Stimulated activated CD4-positive, alpha-beta T cell treated with anti-CD3 and anti-CD28 coated beads, Interleukin-15, amount 100 ng/mL, for 24 hours (primary cell): ENCODE results near the gene NOS1.

Source experiments
- DNase-seq: peaks from one replicate; pipeline ENCODE4 v3.0.0-alpha.2; 2020

NOS1 gene

DNA sequence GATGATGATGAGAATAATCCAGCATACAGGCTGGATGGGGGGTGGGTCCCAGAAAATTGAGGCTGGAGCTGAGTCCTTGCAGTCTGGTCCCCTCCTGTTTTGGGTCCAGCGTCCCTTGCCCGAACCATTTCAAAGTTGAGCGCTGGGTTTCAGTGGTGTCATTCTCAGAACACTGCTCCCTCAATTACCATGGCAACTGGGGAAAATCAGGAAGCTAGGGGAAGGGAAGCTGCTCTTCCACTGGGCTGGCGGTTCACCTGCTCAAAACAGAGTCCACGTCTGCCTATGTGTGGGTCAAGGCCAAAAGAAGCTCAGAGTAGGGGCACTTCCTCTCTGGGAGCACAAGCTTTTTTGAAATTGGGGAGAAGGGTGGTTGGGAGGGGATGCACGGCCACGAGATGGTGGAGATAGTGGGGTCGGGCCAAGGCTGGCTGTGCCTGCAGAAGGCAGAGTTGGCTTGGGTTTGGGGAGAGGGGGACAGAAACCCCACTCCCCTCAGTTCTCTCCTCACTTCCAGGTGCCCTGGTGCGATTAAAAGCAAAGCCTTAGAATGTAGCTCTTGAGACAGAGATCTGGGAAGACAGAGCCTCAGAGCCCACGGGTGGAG lies 1.7 kb upstream of the NOS1 start:
- DNase-seq: no peak

DNA sequence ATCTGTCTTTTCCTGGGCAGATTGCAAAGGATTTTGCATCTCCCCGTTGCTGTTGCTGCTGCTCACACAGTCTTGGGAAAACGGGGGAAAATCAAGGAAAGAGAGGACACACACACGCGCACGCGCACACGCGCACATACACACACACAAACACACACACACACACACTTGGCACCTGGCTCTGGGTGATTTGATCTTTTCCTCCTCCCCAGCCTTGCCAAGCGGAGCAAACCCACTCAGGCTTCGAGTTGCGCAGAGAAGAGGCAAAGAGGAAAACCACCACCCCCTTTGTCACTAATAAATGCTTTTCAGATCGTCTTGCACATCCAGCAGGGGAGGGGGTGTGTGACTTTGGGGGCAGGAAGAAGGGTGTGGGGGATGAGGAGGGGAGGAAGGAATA lies 965 bp upstream of the NOS1 start:
- no peak for DNase-seq

DNA sequence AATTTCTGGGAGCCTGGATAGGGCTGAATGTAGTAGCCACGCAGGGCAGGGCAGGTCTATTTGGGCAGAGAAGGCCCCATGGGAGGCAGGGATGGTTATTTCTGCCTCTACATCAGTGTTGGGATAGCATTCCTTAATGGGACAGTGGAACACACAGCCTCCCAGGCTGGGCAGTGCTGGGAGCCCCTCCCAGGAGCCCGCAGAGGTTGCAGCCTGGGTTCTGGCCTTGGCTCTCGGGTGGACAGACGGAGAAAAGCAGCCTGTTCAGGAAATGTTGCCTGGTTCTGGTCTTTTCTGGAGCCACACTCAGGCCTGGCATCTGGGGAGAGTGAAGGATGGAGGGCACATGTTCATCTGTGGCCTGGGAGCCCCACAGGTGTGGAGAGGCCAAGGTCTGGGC lies 479 bp upstream of the NOS1 start:
- no peak for DNase-seq

DNA sequence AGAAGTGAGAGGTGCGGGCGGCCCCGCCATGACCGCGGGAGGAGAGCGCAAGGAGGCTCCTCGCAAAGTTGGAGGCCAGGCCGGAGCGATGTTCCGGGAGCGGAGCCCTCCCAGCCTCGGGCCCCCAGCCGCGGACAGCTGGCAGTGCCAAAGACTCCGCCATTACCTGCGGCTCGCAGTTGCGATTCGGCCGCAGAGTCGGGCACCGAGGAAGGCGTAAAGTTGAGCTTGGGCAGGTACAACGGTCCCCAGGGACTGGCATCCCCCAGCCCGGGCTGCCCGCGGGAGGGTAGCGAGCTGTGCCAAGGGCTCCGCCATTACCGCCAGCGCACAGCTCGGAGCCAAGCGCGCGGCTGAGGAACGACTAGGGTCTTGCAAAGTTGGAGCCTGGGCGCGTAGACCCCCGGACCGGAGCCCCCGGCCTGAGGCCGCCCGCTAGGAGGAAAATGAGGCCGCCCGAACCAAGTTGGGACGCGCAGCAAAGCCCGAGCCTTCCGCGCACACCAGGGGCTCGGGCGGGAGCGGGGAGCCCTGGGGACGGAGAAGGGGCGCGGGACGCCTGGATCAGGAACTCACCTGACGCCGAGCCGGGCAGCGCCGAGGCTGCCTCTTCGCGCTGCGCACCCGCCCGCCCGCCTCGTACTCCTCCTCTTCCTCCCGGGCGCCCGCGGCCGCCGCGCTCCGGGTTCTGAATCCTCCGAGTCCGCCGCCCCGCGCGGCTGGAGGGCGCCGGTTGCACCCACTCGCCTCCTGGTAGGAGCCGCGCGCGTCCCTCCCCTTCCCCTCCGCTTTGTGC lies 677 bp downstream of the NOS1 start:
- no peak for DNase-seq

GRCh38 chr12:117360222-117360550 lies 1.2 kb downstream of the NOS1 start:
- DNase-seq: no peak

DNA sequence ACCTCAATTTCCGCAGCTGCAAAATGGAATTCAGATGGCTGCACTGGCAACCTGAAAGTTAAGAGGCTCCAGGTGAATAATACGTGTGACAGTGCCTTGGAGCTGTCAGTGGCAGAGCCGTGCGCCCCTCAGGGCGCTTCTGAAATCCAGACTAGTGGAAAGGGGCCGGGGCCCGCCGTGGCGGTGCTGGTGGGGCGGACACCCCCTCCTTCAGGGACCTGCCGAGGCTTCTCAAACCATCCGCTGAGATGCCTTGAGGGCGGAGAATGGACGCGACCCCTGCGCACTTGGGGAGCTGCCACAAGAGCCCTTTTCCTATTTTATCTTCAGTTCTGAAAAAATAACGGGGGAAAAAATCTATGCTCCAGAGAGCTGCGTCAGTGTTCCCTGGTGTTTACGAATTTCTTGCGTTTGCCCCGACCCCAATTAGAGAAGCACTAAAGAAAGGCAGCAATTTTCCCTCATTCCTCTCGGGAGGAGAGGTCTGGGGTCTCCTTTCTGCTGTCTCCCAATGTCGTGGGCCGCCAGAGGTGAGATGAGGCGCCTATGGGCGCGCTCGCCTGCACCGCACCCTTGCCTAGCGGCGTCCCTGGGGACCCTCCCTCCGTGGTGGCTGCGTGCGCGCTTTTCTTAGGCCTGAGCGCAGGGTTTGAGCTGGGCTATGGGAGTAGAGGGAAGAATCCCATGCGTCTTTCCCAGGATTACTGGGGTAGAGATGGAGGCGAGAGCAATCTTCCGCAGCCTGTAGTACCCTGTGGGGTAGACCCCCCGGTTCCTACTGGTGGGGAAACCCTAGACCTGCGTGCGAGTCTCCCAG lies 2.2 kb downstream of the NOS1 start:
- no peak for DNase-seq

GRCh38 chr12:117356048-117356447 lies 5.4 kb downstream of the NOS1 start:
- DNase-seq: no peak

- DNase-seq: no peak
These were observed 8.5 kb downstream of the NOS1 start for GRCh38 chr12:117352883-117353282.

DNA sequence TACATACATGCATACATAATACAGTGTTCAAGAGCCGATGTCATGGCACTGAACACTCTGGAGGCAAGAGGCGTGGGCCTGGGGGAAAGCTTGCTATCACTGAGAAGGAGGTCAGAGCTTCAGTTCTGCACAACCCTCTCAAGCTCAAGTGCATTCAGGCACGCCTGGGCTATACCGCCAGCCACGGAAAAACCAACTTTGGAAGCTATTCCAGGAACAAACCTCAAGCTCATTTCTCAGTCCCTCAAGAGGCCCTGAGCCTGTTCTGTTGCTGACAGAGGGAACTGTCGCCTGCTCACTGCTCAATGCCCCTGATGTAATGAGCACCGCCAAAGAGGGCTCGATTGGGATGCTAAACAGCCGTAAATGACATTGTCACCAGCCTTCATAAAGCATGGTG lies 9.2 kb downstream of the NOS1 start:
- no peak for DNase-seq

- no peak for DNase-seq
These were observed 11.3 kb downstream of the NOS1 start for GRCh38 chr12:117350140-117350539.

GRCh38 chr12:117347588-117347987 lies 13.8 kb downstream of the NOS1 start:
- DNase-seq: no peak

GRCh38 chr12:117344716-117345115 lies 16.7 kb downstream of the NOS1 start:
- DNase-seq: no peak

GRCh38 chr12:117343849-117344248 lies 17.6 kb downstream of the NOS1 start:
- no peak for DNase-seq

GRCh38 chr12:117343296-117343695 lies 18.1 kb downstream of the NOS1 start:
- no peak for DNase-seq

DNA sequence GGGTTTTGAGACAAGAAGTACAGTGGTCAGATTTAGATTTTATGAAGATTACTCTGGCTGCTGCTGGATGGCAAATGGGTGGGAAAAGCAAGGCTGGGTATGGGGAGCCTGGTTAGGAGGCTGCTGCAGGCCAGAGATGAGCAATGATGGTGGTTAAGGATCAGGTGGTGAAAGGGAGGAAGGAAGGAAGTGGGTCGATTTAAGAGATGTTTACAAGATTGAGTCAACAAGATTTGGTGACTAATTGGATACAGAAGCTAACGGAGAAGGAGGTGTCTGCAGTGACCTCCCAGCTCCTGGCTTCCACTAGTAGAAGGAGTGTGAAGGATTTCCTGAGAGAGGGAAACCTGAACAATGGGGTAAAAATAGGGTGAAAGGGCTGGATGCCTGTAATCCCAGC lies 18.7 kb downstream of the NOS1 start:
- DNase-seq: no peak

- no peak for DNase-seq
These were observed 19.2 kb downstream of the NOS1 start for GRCh38 chr12:117342247-117342646.

DNA sequence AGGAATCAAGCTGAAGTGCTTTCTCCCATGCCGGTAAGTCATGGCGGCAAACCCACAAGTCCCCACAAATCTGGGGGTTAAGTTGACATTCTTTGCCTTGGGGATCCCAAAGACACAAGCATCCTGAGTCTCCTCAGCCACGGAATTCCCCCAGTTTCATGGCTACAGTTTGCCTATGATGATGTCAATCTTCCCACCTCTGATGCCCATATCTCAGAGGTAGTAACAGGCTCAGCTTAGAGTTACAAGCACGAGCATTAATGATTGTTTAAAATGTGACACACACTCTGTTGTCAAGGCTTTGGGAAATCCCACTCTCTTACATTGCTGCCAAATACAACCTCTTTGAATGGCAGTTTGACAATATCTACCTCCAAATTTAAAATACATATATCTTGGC lies 22.3 kb downstream of the NOS1 start:
- no peak for DNase-seq

DNA sequence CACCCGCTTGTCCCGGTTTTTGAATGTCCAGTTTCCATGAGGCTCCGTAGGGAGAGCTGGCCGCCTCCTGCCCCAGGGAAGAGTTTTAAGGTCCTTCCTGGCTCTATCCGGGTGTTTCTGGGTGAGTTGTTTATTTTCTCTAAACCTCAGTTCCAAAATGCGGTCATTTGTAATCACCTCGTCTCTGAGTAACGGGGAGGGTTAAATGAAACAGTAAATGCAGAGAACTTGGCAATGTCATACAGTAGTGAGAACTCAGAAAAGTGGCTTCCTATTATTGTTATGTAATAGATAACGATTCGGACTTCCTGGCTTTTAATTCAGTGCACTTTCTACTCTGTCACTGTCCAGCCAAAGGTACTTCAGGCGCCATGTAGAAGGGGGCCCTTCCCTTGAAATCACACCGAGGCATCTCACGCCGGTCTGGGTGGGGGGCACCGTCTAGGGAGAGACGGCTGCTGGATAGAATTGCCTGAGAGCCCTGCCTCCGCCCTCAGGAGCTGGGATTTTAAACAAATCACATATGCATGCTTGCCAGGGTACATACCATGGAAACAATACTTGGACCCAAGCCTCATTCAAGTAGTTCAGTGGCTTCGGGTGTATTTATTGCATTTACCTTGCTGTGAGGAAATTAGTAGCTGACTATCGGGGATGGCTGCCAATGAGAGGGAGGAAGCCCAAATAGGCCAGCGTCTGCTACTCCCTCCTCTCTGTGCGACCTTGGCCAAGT lies 26.4 kb downstream of the NOS1 start:
- DNase-seq: no peak

DNA sequence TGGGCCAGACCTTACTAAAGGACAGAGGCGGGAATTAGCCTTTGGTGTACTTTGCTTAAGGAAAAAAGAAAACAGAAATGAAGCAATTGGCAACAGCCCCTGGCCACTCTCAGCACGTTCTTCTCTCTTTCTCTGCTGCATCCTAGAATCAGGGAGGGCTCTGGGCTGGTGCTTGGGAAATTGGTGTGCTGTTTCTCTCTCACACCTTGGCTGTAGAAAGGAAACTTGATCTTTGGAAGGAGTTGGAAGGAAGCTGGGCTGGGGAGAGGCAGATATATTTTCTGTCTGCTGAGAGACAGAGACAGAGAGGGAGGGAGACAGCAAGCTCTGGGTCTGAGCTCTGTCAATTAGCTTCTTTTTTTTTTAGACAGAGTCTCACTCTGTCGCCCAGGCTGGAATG lies 27.4 kb downstream of the NOS1 start:
- DNase-seq: no peak

DNA sequence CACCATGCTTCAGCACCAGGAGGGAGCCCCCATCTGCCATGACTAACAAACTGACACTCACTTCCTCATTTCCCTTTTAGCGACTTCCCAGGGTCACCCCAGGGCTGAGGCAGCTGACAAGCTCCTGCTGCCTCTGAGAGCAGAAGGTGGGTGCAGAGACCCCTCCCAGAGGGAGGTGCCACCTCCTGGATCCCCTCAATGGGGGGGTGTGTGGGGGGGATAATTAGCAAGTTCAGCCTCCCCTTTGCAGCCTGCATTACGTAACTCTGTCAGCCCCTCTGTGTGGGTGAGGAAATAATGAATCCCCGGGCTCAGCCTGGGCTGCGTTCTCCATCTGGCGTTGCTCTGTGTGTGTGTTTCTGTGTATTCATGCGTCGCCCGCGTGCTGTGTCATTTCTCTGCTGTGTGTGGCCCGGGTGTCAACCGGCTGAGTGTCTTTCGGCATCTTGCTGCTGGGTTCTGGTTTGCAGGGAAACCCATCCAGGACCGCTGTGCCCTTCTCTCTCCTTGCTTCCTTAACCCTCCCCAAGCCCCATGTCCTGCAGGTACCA lies 28.0 kb downstream of the NOS1 start:
- DNase-seq: no peak

GRCh38 chr12:117331691-117332090 lies 29.7 kb downstream of the NOS1 start:
- DNase-seq: no peak

GRCh38 chr12:117330441-117331113 lies 30.8 kb downstream of the NOS1 start:
- DNase-seq: no peak

DNA sequence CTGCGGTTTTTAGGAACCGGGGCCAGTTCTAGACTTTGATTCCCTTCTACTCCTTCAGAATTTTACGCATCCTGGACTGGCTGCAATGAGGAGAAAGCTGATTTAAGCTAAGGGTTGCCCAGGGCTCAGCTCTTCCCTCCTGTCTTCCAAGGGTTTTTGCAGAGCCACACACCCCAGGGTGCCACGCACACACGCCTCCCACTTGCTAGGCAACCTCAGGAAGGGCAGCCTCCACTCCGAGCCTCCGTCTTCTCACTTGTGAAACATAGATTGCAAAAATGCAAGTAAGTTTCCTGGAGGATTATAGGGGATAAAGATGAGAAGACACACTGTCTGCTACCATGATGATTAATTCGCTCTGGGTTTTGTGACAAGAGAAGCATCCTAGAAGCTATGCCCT lies 31.7 kb downstream of the NOS1 start:
- no peak for DNase-seq
